Loucy (cell line): ENCODE data around the gene BDKRB1.

Experiments used
- H2AFZ ChIP-seq: fragments of 200-600 bp; sonication (generic); 2 replicates; pipeline ENCODE4 v1.6.0; 2016; ENCODE audit warnings: antibody characterized with exemption, mild to moderate bottlenecking, low read length, moderate library complexity
- H3F3A ChIP-seq: fragments of 200-600 bp; 2 replicates; pipeline ENCODE4 v1.6.0; 2016; ENCODE audit warnings: antibody characterized with exemption, low read depth, mild to moderate bottlenecking
- H3K27me3 ChIP-seq: fragments of 200-600 bp; sonication (generic); 2 replicates; pipeline ENCODE4 v1.6.1; 2014; ENCODE audit warnings: low read length, mild to moderate bottlenecking; ENCODE audit not compliant: insufficient read depth, poor library complexity, severe bottlenecking
- H3K36me3 ChIP-seq: fragments of 200-600 bp; sonication (generic); 2 replicates; pipeline ENCODE4 v1.6.1; 2016; ENCODE audit warnings: low read length; ENCODE audit not compliant: insufficient read depth
- H3K4me1 ChIP-seq: fragments of 200-600 bp; sonication (generic); 2 replicates; pipeline ENCODE4 v1.5.1; 2014; ENCODE audit warnings: low read length, mild to moderate bottlenecking; ENCODE audit not compliant: insufficient read depth, poor library complexity, severe bottlenecking
- H3K4me2 ChIP-seq: fragments of 200-600 bp; sonication (generic); 2 replicates; pipeline ENCODE4 v1.6.0; 2014; ENCODE audit warnings: antibody characterized with exemption, low read length, low read depth, mild to moderate bottlenecking; ENCODE audit not compliant: poor library complexity, severe bottlenecking
- H3K4me3 ChIP-seq: fragments of 200-600 bp; sonication (generic); 2 replicates; pipeline ENCODE4 v1.5.1; 2014; ENCODE audit warnings: low read length, mild to moderate bottlenecking, mixed read lengths; ENCODE audit not compliant: poor library complexity, severe bottlenecking
- H3K79me2 ChIP-seq: fragments of 200-600 bp; sonication (generic); 2 replicates; pipeline ENCODE4 v1.6.1; 2014; ENCODE audit warnings: low read length; ENCODE audit not compliant: insufficient read depth
- H3K9ac ChIP-seq: fragments of 200-600 bp; sonication (generic); 2 replicates; pipeline ENCODE4 v1.6.0; 2014; ENCODE audit warnings: mild to moderate bottlenecking, low read depth, low read length, moderate library complexity; ENCODE audit not compliant: poor library complexity, severe bottlenecking
- H3K9me2 ChIP-seq: fragments of 200-600 bp; sonication (generic); replicated peaks from 2 replicates; pipeline ENCODE4 v1.6.1; 2016; ENCODE audit warnings: low read depth, low read length, mixed read lengths
- H3K9me3 ChIP-seq: fragments of 200-600 bp; sonication (generic); 2 replicates; pipeline ENCODE4 v1.6.1; 2014; ENCODE audit warnings: mild to moderate bottlenecking, antibody characterized with exemption, low read length, low read depth; ENCODE audit not compliant: insufficient read depth
- H4K20me1 ChIP-seq: fragments of 200-600 bp; sonication (generic); 2 replicates; pipeline ENCODE4 v1.6.0; 2014; ENCODE audit warnings: antibody characterized with exemption, low read length, mild to moderate bottlenecking; ENCODE audit not compliant: insufficient read depth, poor library complexity, severe bottlenecking
- EZH2phosphoT487 ChIP-seq: fragments of 200-600 bp; IDR thresholded peaks from 2 replicates; pipeline ENCODE4 v1.6.1; 2018; ENCODE audit warnings: antibody characterized with exemption, mild to moderate bottlenecking, moderate library complexity, borderline replicate concordance
- TF ChIP-seq, protein P1 (sequence below): fragments of 200-600 bp; sonication (generic); conservative IDR thresholded peaks from 2 replicates; pipeline ENCODE4 v1.5.1; 2014; ENCODE audit warnings: mild to moderate bottlenecking, antibody characterized with exemption, low read length

Gene BDKRB1

DNA sequence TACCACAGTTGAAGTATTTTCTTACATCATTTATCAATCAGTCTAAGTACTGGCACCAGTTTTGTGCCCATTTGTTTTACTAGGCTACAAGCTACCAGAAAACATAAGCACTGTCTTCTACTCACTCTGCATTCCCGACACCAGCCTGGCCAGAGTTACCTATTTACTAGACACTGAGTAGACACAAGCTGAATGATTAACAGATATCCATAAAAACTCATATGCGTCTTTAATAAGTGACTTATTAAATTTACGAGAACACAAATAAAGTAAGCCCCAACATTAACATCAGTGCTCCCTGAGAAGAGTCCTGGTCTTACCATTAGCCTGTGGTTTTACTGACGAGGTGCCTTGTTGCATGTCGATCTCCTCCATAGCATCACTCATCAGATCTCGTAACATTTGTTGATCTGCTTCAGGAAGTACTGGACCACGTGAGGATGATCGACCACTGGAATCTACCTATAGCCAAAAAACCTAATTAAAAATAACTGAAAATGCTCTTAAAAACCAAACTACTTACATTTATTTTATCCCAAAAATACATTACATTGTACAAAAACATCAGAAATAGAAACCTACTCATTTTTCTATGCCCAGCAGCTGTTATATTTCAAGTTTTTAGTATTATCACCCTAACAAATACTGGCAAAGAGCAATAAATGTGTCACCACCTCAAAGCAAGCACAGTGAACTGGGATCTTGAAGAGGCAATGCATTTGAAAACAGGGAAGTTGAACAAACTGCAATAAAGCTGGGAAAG, 53.3 kb downstream of the BDKRB1 start:
- Histone ChIP-seq H3K9me2 (no peaks in the 10 kb centered on the region), H3K79me2 (no peaks in the 10 kb centered on the region), H3K4me2 (no peak overlapping the region), H3F3A (no peaks in the 10 kb centered on the region), H2AFZ (no peak overlapping the region), H3K36me3 (peaks cover 45% of the 10 kb centered on the region), H4K20me1 (no peaks in the 10 kb centered on the region), H3K9me3 (no peaks in the 10 kb centered on the region), H3K9ac (no peak overlapping the region), H3K4me1 (no peaks in the 10 kb centered on the region), H3K4me3 (no peak overlapping the region), H3K27me3 (no peaks in the 10 kb centered on the region)
- TF ChIP-seq, protein P1, sequence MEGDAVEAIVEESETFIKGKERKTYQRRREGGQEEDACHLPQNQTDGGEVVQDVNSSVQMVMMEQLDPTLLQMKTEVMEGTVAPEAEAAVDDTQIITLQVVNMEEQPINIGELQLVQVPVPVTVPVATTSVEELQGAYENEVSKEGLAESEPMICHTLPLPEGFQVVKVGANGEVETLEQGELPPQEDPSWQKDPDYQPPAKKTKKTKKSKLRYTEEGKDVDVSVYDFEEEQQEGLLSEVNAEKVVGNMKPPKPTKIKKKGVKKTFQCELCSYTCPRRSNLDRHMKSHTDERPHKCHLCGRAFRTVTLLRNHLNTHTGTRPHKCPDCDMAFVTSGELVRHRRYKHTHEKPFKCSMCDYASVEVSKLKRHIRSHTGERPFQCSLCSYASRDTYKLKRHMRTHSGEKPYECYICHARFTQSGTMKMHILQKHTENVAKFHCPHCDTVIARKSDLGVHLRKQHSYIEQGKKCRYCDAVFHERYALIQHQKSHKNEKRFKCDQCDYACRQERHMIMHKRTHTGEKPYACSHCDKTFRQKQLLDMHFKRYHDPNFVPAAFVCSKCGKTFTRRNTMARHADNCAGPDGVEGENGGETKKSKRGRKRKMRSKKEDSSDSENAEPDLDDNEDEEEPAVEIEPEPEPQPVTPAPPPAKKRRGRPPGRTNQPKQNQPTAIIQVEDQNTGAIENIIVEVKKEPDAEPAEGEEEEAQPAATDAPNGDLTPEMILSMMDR, result no peak
- TF ChIP-seq EZH2phosphoT487, result no peak

DNA sequence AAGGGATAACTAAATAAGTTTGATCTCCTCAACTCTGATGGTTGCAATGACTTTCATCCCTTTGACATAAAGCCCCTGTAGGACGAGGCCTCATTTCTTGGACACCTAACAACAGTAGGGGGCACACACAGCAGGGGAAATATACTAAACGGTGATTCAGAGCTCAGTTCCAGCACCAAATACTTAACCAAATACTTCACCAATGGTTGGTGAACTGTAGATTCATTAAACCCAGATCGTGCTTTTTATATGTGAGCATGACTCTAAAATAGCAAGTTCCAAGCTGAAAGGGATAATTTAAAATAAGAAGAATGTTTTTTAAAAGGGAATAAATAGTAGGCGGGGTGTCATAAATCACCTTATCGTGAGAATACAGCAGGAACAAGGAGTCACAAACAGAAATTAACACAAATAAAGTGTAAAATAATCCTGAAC, 53.9 kb downstream of the BDKRB1 start:
- peaks cover 43% of the 10 kb centered on the region for H3K36me3 ChIP-seq
- no peaks in the 10 kb centered on the region for H4K20me1 ChIP-seq
- H3K9me3 ChIP-seq, result no peaks in the 10 kb centered on the region
- no peaks in the 10 kb centered on the region for H3K4me1 ChIP-seq
- H3K27me3 ChIP-seq, result no peaks in the 10 kb centered on the region
- H2AFZ ChIP-seq, result no peak overlapping the region
- H3F3A ChIP-seq, result no peaks in the 10 kb centered on the region
- no peak overlapping the region for H3K4me3 ChIP-seq
- H3K9me2 ChIP-seq, result no peaks in the 10 kb centered on the region
- no peak for TF ChIP-seq EZH2phosphoT487
- TF ChIP-seq, protein P1, result peak; percentile 33
- H3K9ac ChIP-seq, result no peak overlapping the region
- no peaks in the 10 kb centered on the region for H3K79me2 ChIP-seq
- no peak overlapping the region for H3K4me2 ChIP-seq

DNA sequence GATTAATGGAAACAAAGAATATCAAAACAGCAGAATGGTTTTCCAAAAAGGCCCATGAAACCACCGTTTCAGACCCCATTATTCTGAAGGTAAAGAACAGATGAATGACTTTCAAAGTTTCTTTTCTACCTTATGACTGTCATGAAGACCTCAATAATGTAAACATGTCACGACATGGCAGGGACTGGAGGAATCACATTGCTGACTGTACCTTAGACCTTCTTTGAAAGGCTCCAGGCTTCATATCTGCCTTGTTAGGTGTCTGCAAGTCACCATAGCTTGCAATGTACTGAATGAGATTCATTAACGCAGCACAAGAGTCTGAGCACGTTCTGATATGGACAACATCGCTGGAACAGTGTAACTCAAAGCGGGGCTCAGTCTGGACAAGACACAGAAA, 54.9 kb downstream of the BDKRB1 start:
- no peaks in the 10 kb centered on the region for H3F3A ChIP-seq
- H2AFZ ChIP-seq, result no peak overlapping the region
- H3K36me3 ChIP-seq, result peaks cover 52% of the 10 kb centered on the region
- no peak overlapping the region for H3K4me3 ChIP-seq
- no peaks in the 10 kb centered on the region for H4K20me1 ChIP-seq
- H3K4me1 ChIP-seq, result no peaks in the 10 kb centered on the region
- no peaks in the 10 kb centered on the region for H3K27me3 ChIP-seq
- H3K9ac ChIP-seq, result no peak overlapping the region
- no peaks in the 10 kb centered on the region for H3K79me2 ChIP-seq
- H3K9me2 ChIP-seq, result no peaks in the 10 kb centered on the region
- no peak for TF ChIP-seq EZH2phosphoT487
- TF ChIP-seq, protein P1, result no peak
- H3K4me2 ChIP-seq, result no peak overlapping the region
- no peaks in the 10 kb centered on the region for H3K9me3 ChIP-seq
